Activated CD4-positive, alpha-beta T cell treated with anti-CD3 and anti-CD28 coated beads for 36 hours (primary cell): ENCODE results near the gene CDCA4. TPM values are rescaled to one million over a fixed set of nuclear protein-coding genes. Genes with fewer than 3 reads are reported as not detected.

Source experiments
- ATAC-seq: fragments of 200-7000 bp; cut with Tn5 transposase; one replicate; pipeline ENCODE4 v1.10.0; 2021; ENCODE audit warnings: mild to moderate bottlenecking, moderate library complexity
- CTCF ChIA-PET: fragments of 350-600 bp; sonication (Branson Sonifier 250); formaldehyde crosslinking; loops from one replicate; lab custom pipeline; 2021; ENCODE audit warnings: antibody characterized with exemption; lab: Charles Lee
- POLR2A ChIA-PET: fragments of 350-600 bp; sonication (Branson Sonifier 250); formaldehyde crosslinking; loops from one replicate; lab custom pipeline; 2021; ENCODE audit warnings: antibody characterized with exemption, inconsistent platforms; lab: Charles Lee
- DNase-seq: peaks from one replicate; pipeline ENCODE4 v3.0.0-alpha.2; 2020
- H3K27ac Mint-ChIP-seq: one replicate; pipeline ENCODE4 v1.8.0; 2021; ENCODE audit warnings: mixed read lengths
- H3K27me3 Mint-ChIP-seq: one replicate; pipeline ENCODE4 v1.8.0; 2021; ENCODE audit warnings: mixed read lengths
- H3K36me3 Mint-ChIP-seq: one replicate; pipeline ENCODE4 v1.8.0; 2021; ENCODE audit warnings: low read depth, mixed read lengths
- H3K4me1 Mint-ChIP-seq: one replicate; pipeline ENCODE4 v1.8.0; 2021; ENCODE audit warnings: mixed read lengths
- H3K4me3 Mint-ChIP-seq: one replicate; pipeline ENCODE4 v1.8.0; 2021; ENCODE audit warnings: mild to moderate bottlenecking, moderate library complexity, mixed read lengths
- H3K9me3 Mint-ChIP-seq: one replicate; pipeline ENCODE4 v1.8.0; 2021; ENCODE audit warnings: low read depth, mixed read lengths
- intact Hi-C, 2 experiments: fragments of 100-400 bp; cut with DNase I in 1 of 2; cut with micrococcal nuclease in 1 of 2; formaldehyde crosslinking; loops; one replicate each; pipeline versions ENCODE4 v1.14.2 to v1.15.1; 2022 to 2024; cut with DNase I, micrococcal nuclease
- total RNA-seq, 2 experiments: library from RNA; stranded (reverse); gene quantifications; one replicate each; pipeline ENCODE4 v1.2.3, GENCODE V29; 2021

The CDCA4 gene
- total RNA-seq, 2 experiments from 2014 or later = 52.0 to 62.7 TPM

DNA sequence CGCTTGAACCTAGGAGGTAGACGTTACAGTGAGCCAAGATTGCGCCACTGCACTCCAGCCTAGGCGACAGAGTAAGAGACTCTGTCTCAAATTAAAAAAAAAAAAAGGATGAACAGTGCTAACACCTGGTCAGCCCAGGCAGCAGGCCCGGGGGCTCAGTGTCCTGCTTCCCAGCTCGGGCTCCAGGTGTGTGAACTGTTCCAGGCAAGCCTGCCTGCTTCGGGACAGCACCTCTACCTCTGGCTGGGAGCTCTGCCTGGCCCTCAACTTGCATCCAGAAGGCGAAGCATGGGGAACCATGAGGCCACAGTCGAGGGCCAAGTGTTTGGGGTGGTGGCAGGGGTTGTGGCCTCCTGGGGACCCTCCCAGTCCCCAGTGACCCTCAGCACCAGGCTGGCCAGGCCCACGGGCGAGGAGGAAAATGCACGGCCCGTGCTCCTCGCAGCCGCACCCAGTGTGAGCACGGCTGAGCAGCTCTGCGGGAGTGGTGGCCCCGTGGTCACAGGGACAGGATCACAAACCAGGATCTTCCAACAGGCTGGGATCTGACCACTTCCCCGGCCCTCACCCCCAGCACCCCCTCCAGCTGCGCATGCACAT, 15.5 kb downstream of the CDCA4 start:
- Mint-ChIP-seq H3K4me3 (no peak overlapping the region), H3K27me3 (no peaks in the 10 kb centered on the region), H3K27ac (no peak overlapping the region), H3K9me3 (no peaks in the 10 kb centered on the region), H3K36me3 (peaks cover 19% of the 10 kb centered on the region), H3K4me1 (peaks cover 7% of the 10 kb centered on the region)
- ChIA-PET CTCF (interaction anchor here (0.8 kb wide), 1 partner anchor 41 kb away, joined by 3 read pairs; no protein-coding TSS in a partner anchor), POLR2A (interaction anchor here (0.7 to 1.0 kb wide), 2 partner anchors 12 to 13 kb away, joined by 3 read pairs; no protein-coding TSS in a partner anchor)
- no peak for DNase-seq
- intact Hi-C loops = no loop called here
- ATAC-seq = no peak

DNA sequence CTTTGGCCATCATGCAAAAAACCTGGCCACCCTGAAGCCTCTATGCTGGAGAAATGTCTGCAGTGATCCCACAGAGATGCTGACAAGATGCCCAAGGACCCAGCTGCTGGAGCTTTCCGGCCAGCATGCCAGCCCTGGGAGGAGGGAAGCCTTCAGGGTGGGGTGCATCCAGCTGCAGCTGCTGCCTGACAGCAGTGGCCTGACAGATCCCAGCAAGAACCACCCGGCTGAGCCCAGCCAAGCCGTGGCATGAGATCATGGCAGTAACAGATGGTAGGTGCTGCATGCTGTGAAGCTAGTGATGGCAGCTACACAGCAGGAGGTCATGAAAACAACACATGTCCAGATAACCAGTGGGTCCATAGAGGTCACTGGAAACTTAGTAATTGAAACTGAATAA, 21.5 kb downstream of the CDCA4 start:
- ChIA-PET POLR2A (interaction anchor here (0.6 kb wide), 1 partner anchor 497 kb away, joined by 3 read pairs; no protein-coding TSS in a partner anchor), CTCF (no interaction called here)
- no peak for DNase-seq
- no peak for ATAC-seq
- Mint-ChIP-seq H3K27me3 (no peaks in the 10 kb centered on the region), H3K9me3 (no peaks in the 10 kb centered on the region), H3K4me3 (no peak overlapping the region), H3K27ac (no peak overlapping the region), H3K36me3 (peaks cover 5% of the 10 kb centered on the region), H3K4me1 (peaks cover 6% of the 10 kb centered on the region)
- intact Hi-C loops = no loop called here

DNA sequence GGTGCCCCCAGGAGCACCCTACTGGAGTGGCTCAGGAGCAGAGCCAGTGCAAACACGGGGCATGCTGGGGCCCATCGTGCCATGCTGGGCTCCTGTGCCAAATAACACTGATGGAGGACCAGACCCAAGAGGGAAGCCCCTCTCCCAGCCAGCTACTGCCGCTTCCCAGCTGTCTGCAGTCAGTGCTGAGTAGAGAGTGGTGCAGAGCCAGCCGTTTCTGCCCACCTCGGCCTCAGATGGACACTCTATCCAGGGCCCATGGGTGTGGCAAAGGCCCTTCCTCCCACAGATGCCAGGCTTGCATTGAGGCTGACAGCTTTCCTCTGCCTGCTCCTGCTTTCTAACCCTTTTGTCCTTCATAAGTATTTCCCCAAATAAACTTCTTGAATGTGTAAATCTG, 22.1 kb downstream of the CDCA4 start:
- Mint-ChIP-seq H3K27me3 (no peaks in the 10 kb centered on the region), H3K9me3 (no peaks in the 10 kb centered on the region), H3K4me1 (peaks cover under 1% of the 10 kb centered on the region), H3K36me3 (peaks cover 9% of the 10 kb centered on the region), H3K4me3 (no peak overlapping the region), H3K27ac (no peak overlapping the region)
- POLR2A ChIA-PET = interaction anchor here (0.6 kb wide), 1 partner anchor 250 kb away, joined by 5 read pairs; the partner anchor contains the start of gene BTBD6
- intact Hi-C loops = no loop called here
- CTCF ChIA-PET = interaction anchor here (1.2 kb wide), 1 partner anchor 12 kb away, joined by 3 read pairs; no protein-coding TSS in a partner anchor
- ATAC-seq (no peak), DNase-seq (no peak)

DNA sequence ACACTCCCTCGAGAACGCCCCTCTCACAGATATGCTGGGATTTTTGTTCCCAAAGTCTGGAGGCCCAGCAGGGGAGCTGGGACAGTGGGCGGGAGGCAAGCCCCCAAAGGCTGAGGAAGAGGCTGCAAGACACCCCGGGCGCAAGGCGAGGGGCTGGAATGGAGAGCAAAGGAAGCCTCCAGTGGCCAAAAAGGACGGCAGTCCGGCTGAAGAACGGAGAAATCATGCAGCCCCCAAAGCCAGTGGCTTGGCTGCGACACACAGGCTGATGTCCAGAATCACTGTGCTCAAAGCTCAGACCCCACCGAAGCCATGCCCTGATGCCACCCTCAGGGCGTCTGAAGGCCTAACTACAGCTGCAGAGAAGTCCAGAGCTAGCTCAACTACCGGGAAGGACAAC, 24.4 kb downstream of the CDCA4 start:
- ChIA-PET POLR2A (no interaction called here), CTCF (no interaction called here)
- no peak overlapping the region for H3K27ac Mint-ChIP-seq
- intact Hi-C loops = no loop called here
- H3K36me3 Mint-ChIP-seq = peaks cover 11% of the 10 kb centered on the region
- no peaks in the 10 kb centered on the region for H3K4me1 Mint-ChIP-seq
- DNase-seq = no peak
- no peak overlapping the region for H3K4me3 Mint-ChIP-seq
- no peaks in the 10 kb centered on the region for H3K9me3 Mint-ChIP-seq
- no peak for ATAC-seq
- no peaks in the 10 kb centered on the region for H3K27me3 Mint-ChIP-seq

DNA sequence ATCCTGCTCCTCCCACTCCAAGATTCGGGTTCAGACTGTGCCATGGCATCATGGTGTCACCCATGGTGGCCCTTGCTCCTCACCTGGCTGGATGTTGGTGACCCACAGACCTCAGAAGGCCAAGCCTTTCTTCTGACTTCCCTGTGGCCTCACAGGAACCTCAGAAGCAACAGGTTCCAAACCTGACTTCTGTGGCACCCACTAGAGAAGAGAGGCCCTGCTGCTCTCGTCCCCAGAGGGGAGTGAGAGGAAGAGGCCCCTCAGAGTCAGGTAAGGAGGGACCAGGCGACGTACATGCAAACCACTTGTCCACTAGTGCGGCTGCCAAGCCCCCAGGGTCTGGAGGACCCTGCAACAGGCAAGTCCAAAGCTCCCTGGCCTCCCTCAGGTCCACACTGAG, 24.9 kb downstream of the CDCA4 start:
- CTCF ChIA-PET = interaction anchor here (0.6 kb wide), 1 partner anchor 1137 kb away, joined by 4 read pairs; no protein-coding TSS in a partner anchor
- POLR2A ChIA-PET = no interaction called here
- no peak for ATAC-seq
- no peak overlapping the region for H3K4me3 Mint-ChIP-seq
- H3K27ac Mint-ChIP-seq = no peak overlapping the region
- intact Hi-C loops = no loop called here
- no peak for DNase-seq
- no peaks in the 10 kb centered on the region for H3K27me3 Mint-ChIP-seq
- H3K36me3 Mint-ChIP-seq = peaks cover 11% of the 10 kb centered on the region
- H3K9me3 Mint-ChIP-seq = no peaks in the 10 kb centered on the region
- H3K4me1 Mint-ChIP-seq = no peaks in the 10 kb centered on the region

DNA sequence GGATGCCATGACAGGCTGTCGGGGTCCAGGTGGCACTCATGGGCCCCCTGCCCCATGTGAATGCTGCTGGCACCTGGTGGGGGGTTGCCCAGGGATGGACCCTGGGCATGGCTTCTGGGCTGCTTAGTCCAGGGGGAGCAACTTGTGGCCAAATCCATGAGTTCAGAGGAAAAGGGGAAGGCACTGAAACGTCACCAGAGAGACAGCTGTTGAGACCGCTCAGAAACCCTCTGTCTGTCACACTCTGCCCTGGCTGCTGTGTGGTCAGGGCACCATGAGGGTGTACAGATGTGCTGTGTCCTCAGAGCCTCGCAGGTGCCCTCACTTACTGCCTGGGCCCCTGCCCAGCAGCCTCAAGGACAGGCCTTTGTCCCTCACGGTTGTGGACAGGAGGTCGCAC, 25.9 kb downstream of the CDCA4 start:
- Mint-ChIP-seq H3K36me3 (peaks cover 11% of the 10 kb centered on the region), H3K4me3 (no peak overlapping the region), H3K9me3 (no peaks in the 10 kb centered on the region), H3K27me3 (no peaks in the 10 kb centered on the region), H3K27ac (no peak overlapping the region), H3K4me1 (no peaks in the 10 kb centered on the region)
- CTCF ChIA-PET = no interaction called here
- POLR2A ChIA-PET = no interaction called here
- ATAC-seq (no peak), DNase-seq (no peak)
- intact Hi-C loops = no loop called here

DNA sequence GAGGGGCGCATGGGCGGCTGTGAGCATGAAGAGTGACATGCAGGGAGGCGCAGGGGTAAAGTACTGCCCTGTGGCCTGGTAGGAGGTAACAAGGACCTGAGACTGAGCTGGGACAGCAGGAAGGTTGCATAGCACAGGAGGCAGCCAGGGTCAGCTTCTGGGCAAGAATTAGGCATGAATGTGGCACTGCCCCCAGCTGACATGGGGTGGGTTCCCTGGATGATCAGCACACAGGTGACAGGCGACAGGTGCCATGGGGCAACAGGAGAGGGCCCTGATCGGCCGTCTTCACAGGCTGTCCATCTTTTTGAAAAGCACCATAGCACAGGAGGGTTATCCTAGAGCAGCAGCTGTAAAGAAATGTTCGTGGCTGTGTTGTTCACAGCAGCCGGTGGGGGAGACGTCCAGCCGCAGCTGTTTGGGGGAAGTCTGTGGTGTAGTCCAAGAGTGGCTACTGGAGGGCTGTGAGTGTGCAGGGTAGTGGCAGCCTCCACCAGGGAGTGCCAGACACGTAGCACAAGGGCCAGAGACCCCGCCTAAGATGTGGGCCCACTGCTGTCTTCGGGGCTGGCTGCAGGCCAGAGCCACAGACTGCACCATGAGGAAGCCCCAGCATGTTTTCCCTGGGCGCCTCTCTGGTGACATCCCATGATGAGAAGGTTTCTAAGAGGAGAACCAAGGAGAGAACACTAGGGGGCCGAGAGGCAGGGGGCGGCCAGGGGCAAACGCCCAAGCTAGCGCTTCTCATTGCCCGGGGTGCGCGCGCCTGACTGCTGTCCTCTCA, 26.9 kb downstream of the CDCA4 start:
- Mint-ChIP-seq H3K4me1 (no peaks in the 10 kb centered on the region), H3K27me3 (no peaks in the 10 kb centered on the region), H3K36me3 (peaks cover 9% of the 10 kb centered on the region), H3K27ac (no peak overlapping the region), H3K9me3 (no peaks in the 10 kb centered on the region), H3K4me3 (no peak overlapping the region)
- ATAC-seq (no peak), DNase-seq (no peak)
- CTCF ChIA-PET = no interaction called here
- POLR2A ChIA-PET = interaction anchor here (0.7 to 1.5 kb wide), 3 partner anchors 11 to 25 kb away, joined by 3 read pairs; no protein-coding TSS in a partner anchor
- intact Hi-C loops = no loop called here

DNA sequence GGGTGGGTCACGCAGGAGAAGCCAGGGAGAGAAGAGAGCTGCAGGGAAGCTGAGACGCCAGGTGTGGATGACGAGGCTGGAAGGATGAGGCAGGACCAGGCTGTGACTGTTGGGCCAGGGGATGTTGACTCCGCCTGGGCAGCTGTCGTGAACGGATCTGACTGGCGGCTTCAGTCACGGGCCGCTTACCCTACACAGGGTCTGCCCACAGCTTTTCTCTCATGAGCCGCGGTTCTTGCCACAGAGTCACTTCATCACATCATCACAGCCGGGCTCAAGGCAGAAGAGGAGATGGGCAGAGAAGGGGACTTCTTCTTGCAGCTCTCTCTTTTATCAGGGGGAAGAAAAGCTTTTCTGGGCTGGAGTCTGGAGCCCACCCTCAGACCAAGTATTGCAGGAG, 27.6 kb downstream of the CDCA4 start:
- peaks cover 9% of the 10 kb centered on the region for H3K36me3 Mint-ChIP-seq
- no peak for DNase-seq

DNA sequence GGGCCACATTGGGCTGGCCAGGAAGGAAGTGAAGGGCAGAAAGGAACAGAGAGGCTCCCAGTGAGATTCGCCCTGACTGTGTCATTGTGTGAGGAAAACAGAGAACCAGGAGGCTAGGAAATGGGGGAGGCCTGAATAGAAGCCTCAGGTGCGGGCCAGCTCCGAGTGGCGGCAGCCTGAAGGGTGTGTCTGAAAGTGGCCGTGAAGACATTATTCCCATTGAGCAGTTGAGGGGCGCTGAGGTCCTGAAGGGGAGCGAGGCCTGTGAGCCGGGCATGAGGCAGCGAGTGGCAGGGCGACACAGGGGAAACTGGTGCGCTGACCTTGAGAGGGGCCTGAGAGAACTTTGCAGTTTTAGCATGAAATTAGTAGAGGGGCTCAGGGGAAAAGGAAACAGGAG, 28.4 kb downstream of the CDCA4 start:
- intact Hi-C loops = no loop called here
- Mint-ChIP-seq H3K4me3 (no peak overlapping the region), H3K27ac (no peak overlapping the region), H3K4me1 (no peaks in the 10 kb centered on the region), H3K36me3 (peaks cover 9% of the 10 kb centered on the region), H3K27me3 (no peaks in the 10 kb centered on the region), H3K9me3 (no peaks in the 10 kb centered on the region)
- ChIA-PET POLR2A (interaction anchor here (1.5 kb wide), 1 partner anchor 27 kb away, joined by 3 read pairs; no protein-coding TSS in a partner anchor), CTCF (no interaction called here)
- no peak for ATAC-seq
- no peak for DNase-seq

More for the DNA sequence above, 27.6 kb downstream of the CDCA4 start:
- CTCF ChIA-PET = no interaction called here
- no peaks in the 10 kb centered on the region for H3K27me3 Mint-ChIP-seq
- intact Hi-C loops = no loop called here
- H3K9me3 Mint-ChIP-seq = no peaks in the 10 kb centered on the region
- POLR2A ChIA-PET = interaction anchor here (0.7 to 1.5 kb wide), 3 partner anchors 11 to 26 kb away, joined by 3 read pairs; no protein-coding TSS in a partner anchor
- no peaks in the 10 kb centered on the region for H3K4me1 Mint-ChIP-seq
- no peak for ATAC-seq
- no peak overlapping the region for H3K27ac Mint-ChIP-seq
- H3K4me3 Mint-ChIP-seq = no peak overlapping the region

DNA sequence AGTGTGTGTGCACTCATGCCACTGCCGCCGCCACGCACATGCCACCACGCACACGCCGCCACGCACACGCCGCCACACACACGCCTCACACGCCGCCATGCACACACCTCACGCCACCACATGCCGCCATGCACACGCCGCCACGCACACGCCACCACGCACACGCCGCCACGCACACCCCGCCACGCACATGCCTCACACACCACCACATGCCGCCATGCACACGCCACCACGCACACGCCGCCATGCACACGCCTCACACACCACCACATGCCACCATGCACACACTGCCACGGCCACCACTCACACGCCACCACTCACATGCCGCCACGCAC, 29.0 kb downstream of the CDCA4 start:
- H3K27ac Mint-ChIP-seq = no peak overlapping the region
- POLR2A ChIA-PET = no interaction called here
- H3K4me3 Mint-ChIP-seq = no peak overlapping the region
- no peak for DNase-seq
- no peaks in the 10 kb centered on the region for H3K27me3 Mint-ChIP-seq
- H3K9me3 Mint-ChIP-seq = no peaks in the 10 kb centered on the region
- peaks cover 6% of the 10 kb centered on the region for H3K36me3 Mint-ChIP-seq
- H3K4me1 Mint-ChIP-seq = peaks cover 2% of the 10 kb centered on the region
- ATAC-seq = no peak
- intact Hi-C loops = no loop called here
- CTCF ChIA-PET = no interaction called here

DNA sequence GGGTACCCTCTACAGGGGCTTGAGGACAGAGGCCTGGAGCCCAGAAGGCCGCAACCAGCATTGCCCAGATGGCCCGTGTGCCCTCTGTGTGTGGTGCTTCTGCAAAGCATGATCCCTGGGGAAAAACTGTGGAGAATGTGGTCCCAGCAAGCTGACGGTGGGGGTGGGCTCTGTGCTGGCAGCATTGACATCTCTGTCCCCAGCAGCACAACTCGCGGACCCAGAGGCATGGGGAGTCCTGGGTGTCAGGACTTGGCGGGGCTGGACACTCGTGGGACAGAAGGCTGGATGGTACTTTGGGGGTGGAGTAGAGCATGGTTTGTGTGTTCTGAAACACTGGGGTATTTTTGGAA, 31.0 kb downstream of the CDCA4 start:
- ATAC-seq = no peak
- intact Hi-C loops = loop anchor here in 1 of 2 experiments (5.0 kb wide), 1 partner anchor 32 kb away; the partner anchor contains the start of gene CDCA4
- Mint-ChIP-seq H3K4me1 (peaks cover 2% of the 10 kb centered on the region), H3K36me3 (peaks cover 6% of the 10 kb centered on the region), H3K4me3 (no peak overlapping the region), H3K27me3 (no peaks in the 10 kb centered on the region), H3K9me3 (no peaks in the 10 kb centered on the region), H3K27ac (no peak overlapping the region)
- CTCF ChIA-PET = interaction anchor here (0.8 to 1.6 kb wide), 2 partner anchors 21 to 56 kb away, joined by 4 to 7 read pairs; no protein-coding TSS in a partner anchor
- POLR2A ChIA-PET = interaction anchor here (0.6 to 0.9 kb wide), 2 partner anchors 29 to 306 kb away, joined by 3 to 7 read pairs; no protein-coding TSS in a partner anchor
- no peak for DNase-seq
